Ovary (tissue), 9 donors: Measurements from ENCODE around the gene IMMP2L. TPM values are rescaled to one million over a fixed set of nuclear protein-coding genes. Genes with fewer than 3 reads are reported as not detected.
"Not testable (repeated sequence)": the region's sequence is repeated elsewhere in the genome, so short reads cannot be mapped to it uniquely, and the experiment has no call there.

Source experiments
- DNase-seq, 5 donors: peaks; one replicate each; pipeline ENCODE4 v3.0.0-alpha.2; 2019 to 2020
- H3K27ac ChIP-seq, 2 donors: fragments of 200-600 bp; one replicate each; pipeline versions ENCODE4 v1.5.1 to v1.8.0; 2019 to 2022
- H3K27me3 ChIP-seq: fragments of 200-600 bp; one replicate; pipeline ENCODE4 v1.8.0; 2022
- H3K36me3 ChIP-seq: fragments of 200-600 bp; sonication (generic); one replicate; pipeline ENCODE4 v1.5.1; 2019
- H3K4me1 ChIP-seq: one replicate; pipeline ENCODE4 v1.8.1; 2013; ENCODE audit warnings: mild to moderate bottlenecking, moderate library complexity; ENCODE audit not compliant: insufficient read depth
- H3K4me3 ChIP-seq: fragments of 200-600 bp; sonication (generic); one replicate; pipeline ENCODE4 v1.5.1; 2017
- H3K9me3 ChIP-seq, 2 donors: fragments of 200-600 bp in 1 of 2; sonication (generic) in 1 of 2; one replicate each; pipeline versions ENCODE4 v1.5.1 to v1.8.1; 2013 to 2019; ENCODE audit warnings: mild to moderate bottlenecking in 1 of 2, moderate library complexity in 1 of 2
- CTCF ChIP-seq, 3 donors: fragments of 450-650 bp in 2 of 3; fragments of 200-600 bp in 1 of 3; IDR thresholded peaks; one replicate each; pipeline versions ENCODE4 v1.5.1 to v1.8.0; 2016 to 2022; ENCODE audit warnings: antibody characterized with exemption in 3 of 3, mild to moderate bottlenecking in 1 of 3
- EP300 ChIP-seq: sonication (generic); formaldehyde crosslinking; IDR thresholded peaks from one replicate; pipeline ENCODE4 v1.6.1; 2017; ENCODE audit warnings: antibody characterized with exemption
- POLR2A ChIP-seq: fragments of 450-650 bp; IDR thresholded peaks from one replicate; pipeline ENCODE4 v1.6.1; 2017; ENCODE audit warnings: antibody characterized with exemption, mild to moderate bottlenecking, moderate library complexity
- WGBS, 3 donors: extraction: QIAGEN DNeasy Blood & Tissue Kit in 1 of 3; methylation state at CpG; one replicate each; pipeline versions ENCODE4 v1.1.5 to v1.1.7; 2013 to 2017; 5-methylcytosine and 5-hydroxymethylcytosine counted together
- intact Hi-C, 4 donors: fragments of 100-400 bp; cut with DNase I; formaldehyde crosslinking; loops; one replicate each; pipeline versions ENCODE4 v1.11.0 to v1.15.1; 2022 to 2023
- polyA plus RNA-seq, 2 donors: library from polyadenylated mRNA; stranded (reverse); fragments of 200-250 nt in 1 of 2; fragments of 350-450 nt in 1 of 2; fragmentation: Illumina TruSeq in 1 of 2; extraction: RNeasy Lipid Tissue Mini Kit (QIAGEN cat#74804) in 1 of 2; gene quantifications; one replicate each; pipeline ENCODE4 v1.2.3, GENCODE V29; 2013 to 2014
- total RNA-seq, 7 donors: library from RNA; depleted of rRNA in 2 of 7; stranded (reverse); fragments of >200 nt in 2 of 7; fragmentation: NEBNext Ultra II Directional in 3 of 7; extraction: Animal tissue kit (Norgen Biotek cat#: 25700) in 3 of 7; gene quantifications; one replicate each; pipeline versions ENCODE4 v1.1.0 to v1.2.4, GENCODE V29; 2016 to 2023
- donor health status: DM: no; HTN: no; CAD: no; lungs with moderate emphysema.
- donor health status: DM: no; HTN: no; CAD: no.
- donor health status: Bipolar disorder and iron deficiency.
- donor health status: DM: yes; HTN: yes; CAD: no.
- donor health status: DM: no; HTN: no; CAD: no.
- donor health status: DM: yes; HTN: yes; CAD: no.

IMMP2L gene
- total and polyA plus RNA-seq, 9 donors, result 19.5 to 36.9 (median 29.9) TPM

- Histone ChIP-seq H3K27me3 (no peaks in the 10 kb centered on the region), H3K9me3 (no peaks in the 10 kb centered on the region), H3K27ac (no peak overlapping the region), H3K36me3 (no peaks in the 10 kb centered on the region), H3K4me3 (no peak overlapping the region), H3K4me1 (no peaks in the 10 kb centered on the region)
- intact Hi-C loops, result no loop called here
- WGBS, 3 donors, result 93 to 97% (median 96%) methylated on average over 3 of the region's 3 CpGs
- TF ChIP-seq EP300 (no peak), POLR2A (no peak), CTCF (IDR thresholded peaks at IDR 0.05) (no peak)
- DNase-seq, result no peak
Measured at GRCh38 chr7:111510584-111511378, 51.5 kb downstream of the IMMP2L start.

- Histone ChIP-seq H3K36me3 (no peaks in the 10 kb centered on the region), H3K4me3 (no peak overlapping the region), H3K27me3 (no peaks in the 10 kb centered on the region), H3K27ac (no peak overlapping the region), H3K4me1 (no peaks in the 10 kb centered on the region), H3K9me3 (no peaks in the 10 kb centered on the region)
- WGBS, 3 donors, result 93 to 95% (median 94%) methylated on average over 4 of the region's 4 CpGs
- TF ChIP-seq POLR2A (no peak), CTCF (IDR thresholded peaks at IDR 0.05) (no peak), EP300 (no peak)
- DNase-seq, result no peak
- intact Hi-C loops, result no loop called here
Measured at GRCh38 chr7:111510062-111510461, 52.2 kb downstream of the IMMP2L start.

- intact Hi-C loops, result no loop called here
Measured at GRCh38 chr7:111509288-111509687, 53.0 kb downstream of the IMMP2L start.

GRCh38 chr7:111508387-111508786 lies 53.9 kb downstream of the IMMP2L start:
- Histone ChIP-seq H3K27ac (no peak overlapping the region), H3K4me3 (no peak overlapping the region), H3K9me3 (no peaks in the 10 kb centered on the region), H3K27me3 (no peaks in the 10 kb centered on the region), H3K36me3 (no peaks in the 10 kb centered on the region), H3K4me1 (no peaks in the 10 kb centered on the region)
- intact Hi-C loops, result no loop called here
- TF ChIP-seq EP300 (no peak), POLR2A (no peak), CTCF (IDR thresholded peaks at IDR 0.05) (no peak)
- 95 to 97% (median 97%) methylated on average over 4 of the region's 4 CpGs for WGBS, 3 donors
- DNase-seq, result no peak

More at GRCh38 chr7:111509288-111509687, 53.0 kb downstream of the IMMP2L start:
- 82 to 93% (median 93%) methylated on average over 1 of the region's 1 CpG for WGBS, 3 donors
- Histone ChIP-seq H3K4me1 (no peaks in the 10 kb centered on the region), H3K9me3 (no peaks in the 10 kb centered on the region), H3K4me3 (no peak overlapping the region), H3K36me3 (no peaks in the 10 kb centered on the region), H3K27me3 (no peaks in the 10 kb centered on the region), H3K27ac (no peak overlapping the region)
- TF ChIP-seq EP300, result no peak
- no peak for TF ChIP-seq CTCF (IDR thresholded peaks at IDR 0.05)
- TF ChIP-seq POLR2A, result no peak
- no peak for DNase-seq

- DNase-seq, H3K9me3 ChIP-seq, H3K27me3 ChIP-seq, H3K36me3 ChIP-seq, H3K27ac ChIP-seq, H3K4me1 ChIP-seq, intact Hi-C loops, H3K4me3 ChIP-seq: not testable (repeated sequence)
Measured at GRCh38 chr7:111505422-111505821, 56.9 kb downstream of the IMMP2L start.

- DNase-seq, intact Hi-C loops, H3K4me1 ChIP-seq, H3K9me3 ChIP-seq, H3K27ac ChIP-seq, H3K4me3 ChIP-seq, H3K36me3 ChIP-seq, H3K27me3 ChIP-seq: not testable (repeated sequence)
- WGBS, 3 donors, result 93 to 97% (median 94%) methylated on average over 2 of the region's 2 CpGs
Measured at GRCh38 chr7:111501799-111502198, 60.5 kb downstream of the IMMP2L start.
